D721Med (cell line): ENCODE results near the gene PDE6B.

Experiments
- DNase-seq: peaks from one replicate; pipeline ENCODE4 v3.0.0; 2011; ENCODE audit warnings: low spot score; ENCODE audit not compliant: insufficient read length
- FAIRE-seq: peaks from 2 replicates; lab custom pipeline; 2011; peaks lifted over from hg19 to GRCh38; lab: Jason Lieb, UNC
- TF ChIP-seq, protein P1 (sequence below): IDR thresholded peaks from 2 replicates; pipeline ENCODE4 v1.5.1; 2012; ENCODE audit warnings: mild to moderate bottlenecking, control low read depth; ENCODE audit not compliant: insufficient read depth; ENCODE audit errors: missing control alignments

Gene PDE6B

DNA sequence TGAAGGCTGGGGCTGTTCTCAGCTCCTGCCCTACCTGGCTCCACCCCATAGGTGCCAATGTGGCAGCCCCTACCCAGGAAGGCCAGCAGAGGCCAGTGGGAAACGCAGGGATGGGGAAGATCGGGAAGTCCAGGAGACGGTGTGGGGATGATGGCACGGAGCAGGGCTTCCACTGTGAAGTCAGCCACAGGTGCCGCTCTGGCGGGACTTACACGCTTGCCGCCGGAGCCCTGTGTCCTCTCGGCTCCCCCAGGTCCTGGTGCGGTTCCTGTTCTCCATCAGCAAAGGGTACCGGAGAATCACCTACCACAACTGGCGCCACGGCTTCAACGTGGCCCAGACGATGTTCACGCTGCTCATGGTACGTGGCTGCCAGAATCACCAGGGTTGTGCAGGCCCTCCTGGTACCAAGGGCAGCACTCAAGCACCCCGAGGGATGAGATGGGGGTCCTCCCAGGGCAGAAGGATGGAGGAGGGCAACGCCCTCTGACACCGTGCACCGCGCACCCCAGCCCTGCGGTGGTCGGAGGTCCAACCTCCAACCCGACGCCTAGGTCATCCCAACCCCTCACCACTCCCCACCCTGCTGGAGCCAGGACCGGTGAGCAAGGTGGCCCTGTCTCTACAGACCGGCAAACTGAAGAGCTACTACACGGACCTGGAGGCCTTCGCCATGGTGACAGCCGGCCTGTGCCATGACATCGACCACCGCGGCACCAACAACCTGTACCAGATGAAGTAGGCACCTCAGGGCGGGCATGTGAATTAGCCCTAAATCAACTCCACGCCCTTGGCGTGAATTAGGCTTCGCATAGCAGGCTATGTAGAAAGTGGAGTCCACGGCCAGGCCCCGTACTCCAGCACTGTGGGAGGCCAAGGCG lies 36.7 kb downstream of the PDE6B start:
- DNase-seq (no peak), FAIRE-seq (no peak)
- TF ChIP-seq, protein P1, sequence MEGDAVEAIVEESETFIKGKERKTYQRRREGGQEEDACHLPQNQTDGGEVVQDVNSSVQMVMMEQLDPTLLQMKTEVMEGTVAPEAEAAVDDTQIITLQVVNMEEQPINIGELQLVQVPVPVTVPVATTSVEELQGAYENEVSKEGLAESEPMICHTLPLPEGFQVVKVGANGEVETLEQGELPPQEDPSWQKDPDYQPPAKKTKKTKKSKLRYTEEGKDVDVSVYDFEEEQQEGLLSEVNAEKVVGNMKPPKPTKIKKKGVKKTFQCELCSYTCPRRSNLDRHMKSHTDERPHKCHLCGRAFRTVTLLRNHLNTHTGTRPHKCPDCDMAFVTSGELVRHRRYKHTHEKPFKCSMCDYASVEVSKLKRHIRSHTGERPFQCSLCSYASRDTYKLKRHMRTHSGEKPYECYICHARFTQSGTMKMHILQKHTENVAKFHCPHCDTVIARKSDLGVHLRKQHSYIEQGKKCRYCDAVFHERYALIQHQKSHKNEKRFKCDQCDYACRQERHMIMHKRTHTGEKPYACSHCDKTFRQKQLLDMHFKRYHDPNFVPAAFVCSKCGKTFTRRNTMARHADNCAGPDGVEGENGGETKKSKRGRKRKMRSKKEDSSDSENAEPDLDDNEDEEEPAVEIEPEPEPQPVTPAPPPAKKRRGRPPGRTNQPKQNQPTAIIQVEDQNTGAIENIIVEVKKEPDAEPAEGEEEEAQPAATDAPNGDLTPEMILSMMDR = no peak

DNA sequence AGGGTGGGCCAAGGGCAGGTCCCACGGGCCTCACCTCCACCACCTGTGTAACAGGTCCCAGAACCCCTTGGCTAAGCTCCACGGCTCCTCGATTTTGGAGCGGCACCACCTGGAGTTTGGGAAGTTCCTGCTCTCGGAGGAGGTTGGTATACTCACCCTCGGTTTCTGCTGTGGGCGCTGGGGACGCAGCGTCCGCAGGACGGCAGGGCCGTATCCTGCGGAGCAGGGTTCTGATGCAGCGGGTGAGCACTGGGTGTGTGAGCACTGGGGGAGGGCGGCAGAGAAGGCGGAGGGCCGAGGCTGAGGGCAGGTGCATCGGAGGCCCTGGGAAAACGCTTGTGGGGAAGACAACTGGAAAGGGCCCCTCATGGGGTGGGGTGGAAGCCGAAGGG lies 37.7 kb downstream of the PDE6B start:
- DNase-seq (no peak), FAIRE-seq (no peak)
- TF ChIP-seq, protein P1 = no peak

DNA sequence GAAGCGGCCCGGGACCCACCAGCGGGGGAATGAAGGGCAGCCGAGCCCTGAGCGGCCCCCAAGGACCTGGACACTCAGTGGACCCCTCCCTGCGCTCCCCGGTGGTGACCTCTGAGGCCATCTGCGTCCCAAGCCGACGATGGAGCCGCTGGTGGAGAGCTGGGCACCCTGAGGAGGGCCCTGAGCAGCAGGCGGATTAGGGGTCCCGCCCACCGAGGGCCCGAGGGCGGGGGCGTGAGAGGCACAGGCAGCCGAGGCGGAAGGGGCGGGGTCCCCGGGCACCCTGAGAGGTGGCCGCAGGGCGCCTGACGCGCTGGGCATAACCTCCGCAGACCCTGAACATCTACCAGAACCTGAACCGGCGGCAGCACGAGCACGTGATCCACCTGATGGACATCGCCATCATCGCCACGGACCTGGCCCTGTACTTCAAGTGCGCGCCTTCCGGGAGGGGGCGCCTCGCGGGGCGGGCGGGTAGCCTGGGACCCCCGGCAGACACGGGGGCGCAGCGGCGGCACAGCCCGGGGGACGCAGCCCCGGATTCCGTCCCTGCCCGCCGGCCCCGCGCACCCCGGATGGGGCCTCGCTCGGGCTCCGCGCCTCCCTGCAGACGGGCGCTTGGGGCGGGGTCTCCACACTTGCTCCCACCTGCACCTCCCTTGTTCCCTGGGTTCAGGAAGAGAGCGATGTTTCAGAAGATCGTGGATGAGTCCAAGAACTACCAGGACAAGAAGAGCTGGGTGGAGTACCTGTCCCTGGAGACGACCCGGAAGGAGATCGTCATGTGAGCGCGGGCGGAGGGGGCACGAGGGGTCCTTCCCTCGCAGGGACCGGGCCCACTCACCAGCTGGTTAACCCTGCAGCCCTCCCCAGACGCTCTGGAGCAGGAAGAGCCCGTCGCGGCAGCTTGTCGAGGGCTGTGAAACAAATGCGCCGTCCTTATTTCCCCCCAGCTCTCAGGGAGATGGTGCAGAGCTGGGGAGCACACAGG lies 38.4 kb downstream of the PDE6B start:
- TF ChIP-seq, protein P1 = no peak
- FAIRE-seq (no peak), DNase-seq (peak; percentile 95)

DNA sequence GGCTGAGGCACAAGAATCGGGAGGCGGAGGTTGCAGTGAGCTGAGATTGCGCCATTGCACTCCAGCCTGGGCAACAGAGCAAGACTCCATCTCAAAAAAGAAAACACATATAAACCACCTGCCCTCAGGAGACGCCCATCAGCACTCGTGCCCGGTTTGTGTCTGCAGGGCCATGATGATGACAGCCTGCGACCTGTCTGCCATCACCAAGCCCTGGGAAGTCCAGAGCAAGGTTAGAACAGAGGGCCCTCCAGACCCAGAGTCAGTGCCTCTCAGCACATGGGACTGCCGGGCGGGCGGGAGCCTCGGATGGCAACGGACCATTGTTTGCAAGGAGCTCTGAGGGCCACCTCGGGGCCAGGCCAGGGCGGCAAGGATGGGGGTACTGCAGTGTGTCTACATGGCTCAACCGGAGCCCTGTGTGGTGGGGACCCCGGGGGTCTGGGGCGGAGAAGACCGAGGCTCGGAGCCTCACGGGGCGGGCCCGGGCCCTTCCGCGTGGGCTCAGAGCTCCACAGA lies 39.4 kb downstream of the PDE6B start:
- FAIRE-seq (no peak), DNase-seq (no peak)
- TF ChIP-seq, protein P1 = no peak

DNA sequence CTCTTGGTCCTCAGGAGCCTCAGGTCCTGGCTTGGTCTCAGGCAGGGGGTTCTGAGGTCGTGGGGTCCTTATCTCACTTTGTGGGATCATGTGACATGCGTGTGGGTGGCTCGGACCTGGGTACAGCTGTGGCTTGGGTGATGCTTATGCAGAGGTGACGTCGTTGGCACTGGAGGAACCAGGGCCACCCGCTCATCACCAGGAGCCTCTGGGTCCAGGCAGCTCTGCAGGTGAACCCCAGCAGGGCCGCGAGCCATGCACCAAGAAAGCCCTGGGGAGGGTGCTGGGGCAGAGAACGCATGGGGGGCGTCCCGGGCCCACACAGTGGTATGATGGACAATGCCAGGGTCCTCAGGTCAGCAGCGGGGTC lies 40.0 kb downstream of the PDE6B start:
- FAIRE-seq = no peak
- DNase-seq = no peak
- TF ChIP-seq, protein P1 = no peak

DNA sequence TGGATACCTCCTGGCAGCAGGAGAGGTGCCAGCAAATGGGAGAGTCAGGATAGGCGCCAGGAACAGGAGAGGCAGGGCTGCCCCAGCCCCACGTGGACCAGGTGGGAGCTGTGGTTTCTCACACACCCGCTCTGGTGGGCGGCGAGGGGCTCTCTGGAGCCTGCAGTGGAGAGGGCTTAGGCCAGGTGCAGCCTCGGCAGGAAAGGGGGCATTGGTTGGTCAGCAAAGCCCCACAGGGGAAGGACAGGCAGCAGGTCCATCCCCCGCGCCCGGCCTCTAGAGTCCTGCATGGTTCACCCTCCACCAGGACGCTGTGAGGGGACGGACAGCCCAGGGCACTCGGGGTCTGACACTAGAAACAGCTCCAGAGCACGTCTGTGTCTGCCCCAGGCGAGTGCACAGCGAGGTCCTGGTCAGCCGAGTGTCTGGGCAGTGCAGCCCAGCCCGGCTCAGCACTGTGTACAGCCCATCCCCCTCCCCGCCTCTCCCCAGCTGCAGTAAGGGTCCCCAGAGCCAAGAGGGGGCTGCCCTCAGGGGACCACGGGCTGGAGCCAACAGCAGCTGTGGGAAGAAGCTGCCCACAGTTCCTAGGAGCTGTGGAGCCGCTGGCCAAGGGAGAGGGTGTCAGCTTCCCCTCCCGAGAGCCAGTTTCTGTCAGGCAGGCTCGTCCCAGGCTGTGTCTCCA lies 40.5 kb downstream of the PDE6B start:
- no peak for DNase-seq
- TF ChIP-seq, protein P1 = no peak
- no peak for FAIRE-seq
